GM19193 (cell line): ENCODE data around the gene ZHX3.

Experiments
- POLR2A ChIP-seq: IDR thresholded peaks from 4 replicates; pipeline ENCODE4 v1.6.1; 2011; ENCODE audit not compliant: insufficient read depth, insufficient read length; ENCODE audit errors: extremely low read depth

Gene ZHX3

DNA sequence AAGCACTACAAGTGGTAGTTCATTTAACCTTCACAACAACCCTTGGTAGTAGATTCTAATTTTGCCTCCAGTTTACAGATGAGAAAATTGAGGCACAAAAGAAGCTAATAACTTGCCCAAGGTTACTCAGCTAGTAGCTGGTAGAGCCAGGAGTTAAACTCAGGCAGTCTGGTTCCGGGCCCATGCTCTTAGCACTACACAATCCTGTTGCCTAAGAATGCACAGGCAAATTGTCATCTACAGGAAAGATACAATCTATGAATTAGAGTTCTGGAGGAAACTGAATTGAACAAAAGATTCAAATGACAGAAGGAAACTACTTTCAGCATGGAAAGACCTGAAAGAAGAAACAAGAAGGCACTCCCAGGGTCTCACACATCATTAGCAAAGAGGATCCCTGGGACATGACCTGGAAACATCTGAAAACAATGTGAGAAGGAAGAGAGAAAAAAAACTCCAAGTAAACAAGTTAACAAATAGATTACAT, 56.8 kb downstream of the ZHX3 start:
- no peak for TF ChIP-seq POLR2A

DNA sequence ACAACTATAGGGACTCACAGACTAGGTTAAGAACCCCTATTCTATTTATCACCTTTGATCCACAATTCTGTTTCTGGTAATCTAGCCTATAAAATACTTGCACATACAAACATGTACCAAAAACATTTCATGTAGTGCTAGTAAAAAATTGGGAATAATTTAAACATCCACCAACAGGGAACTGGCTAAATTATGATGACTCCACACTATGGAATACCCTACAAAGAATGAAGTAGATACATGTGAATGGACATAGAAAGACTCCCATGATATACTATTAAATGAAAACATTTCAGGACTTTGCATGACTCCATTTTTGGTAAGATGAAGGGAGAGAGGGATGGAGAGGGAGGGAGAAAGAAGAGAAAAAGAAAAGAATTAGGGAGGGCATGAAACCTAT, 58.2 kb downstream of the ZHX3 start:
- TF ChIP-seq POLR2A, result no peak

DNA sequence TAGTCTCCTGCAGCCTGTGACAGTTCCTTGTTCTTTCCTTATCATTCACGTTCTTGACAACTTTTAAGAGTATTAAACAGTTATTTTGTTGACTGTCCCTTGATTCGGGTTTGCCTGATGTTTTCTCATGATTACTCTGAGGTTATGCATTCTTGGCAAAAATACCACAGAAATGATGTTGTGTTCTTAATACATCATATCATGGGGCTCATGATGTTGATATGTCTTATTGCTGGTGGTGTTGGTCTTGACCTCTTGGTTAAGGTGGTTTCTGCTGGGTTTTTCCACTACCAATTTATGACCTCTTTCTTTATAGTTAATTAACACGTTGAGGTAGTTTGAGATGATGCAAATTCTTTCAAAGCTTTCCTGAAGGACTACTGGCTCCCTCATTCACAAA, 59.1 kb downstream of the ZHX3 start:
- TF ChIP-seq POLR2A, result no peak

DNA sequence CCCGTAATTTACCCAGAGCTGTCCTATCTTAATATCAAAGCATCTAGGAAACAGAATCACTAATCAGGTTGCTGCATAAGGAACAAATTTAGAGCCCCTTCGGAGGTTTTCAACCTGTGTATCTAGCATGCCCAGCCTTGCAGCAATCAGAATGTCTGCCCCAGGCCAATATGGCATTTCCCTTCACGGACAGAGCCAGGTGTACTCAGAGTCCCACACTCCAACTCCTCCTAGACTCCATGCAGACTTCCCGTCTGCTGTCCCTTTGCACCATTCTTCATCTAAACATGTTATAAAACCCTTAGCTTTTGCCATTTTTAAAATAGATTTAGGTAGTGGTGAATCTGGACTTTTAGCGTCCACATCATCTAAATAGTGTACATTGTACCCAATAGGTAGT, 61.0 kb downstream of the ZHX3 start:
- TF ChIP-seq POLR2A, result no peak

DNA sequence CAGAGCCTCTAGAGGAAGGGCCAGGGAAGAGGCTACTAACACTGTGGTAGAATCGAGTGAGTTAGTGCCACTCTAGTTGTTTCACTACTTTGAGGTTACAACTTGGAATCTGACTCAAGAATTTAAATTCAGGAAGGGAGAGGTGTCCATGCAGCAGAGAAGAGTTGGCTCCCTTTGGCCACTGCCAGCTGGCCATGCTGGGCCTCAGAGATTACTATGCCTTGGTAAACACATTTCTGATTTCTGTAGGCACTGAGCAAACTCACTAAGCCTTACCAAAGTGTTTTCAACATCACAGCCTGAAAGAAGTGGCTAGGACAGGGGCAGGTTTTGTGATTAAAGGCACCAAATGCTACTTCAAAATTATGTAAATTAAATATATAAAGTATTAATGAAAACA, 61.9 kb downstream of the ZHX3 start:
- TF ChIP-seq POLR2A, result no peak

DNA sequence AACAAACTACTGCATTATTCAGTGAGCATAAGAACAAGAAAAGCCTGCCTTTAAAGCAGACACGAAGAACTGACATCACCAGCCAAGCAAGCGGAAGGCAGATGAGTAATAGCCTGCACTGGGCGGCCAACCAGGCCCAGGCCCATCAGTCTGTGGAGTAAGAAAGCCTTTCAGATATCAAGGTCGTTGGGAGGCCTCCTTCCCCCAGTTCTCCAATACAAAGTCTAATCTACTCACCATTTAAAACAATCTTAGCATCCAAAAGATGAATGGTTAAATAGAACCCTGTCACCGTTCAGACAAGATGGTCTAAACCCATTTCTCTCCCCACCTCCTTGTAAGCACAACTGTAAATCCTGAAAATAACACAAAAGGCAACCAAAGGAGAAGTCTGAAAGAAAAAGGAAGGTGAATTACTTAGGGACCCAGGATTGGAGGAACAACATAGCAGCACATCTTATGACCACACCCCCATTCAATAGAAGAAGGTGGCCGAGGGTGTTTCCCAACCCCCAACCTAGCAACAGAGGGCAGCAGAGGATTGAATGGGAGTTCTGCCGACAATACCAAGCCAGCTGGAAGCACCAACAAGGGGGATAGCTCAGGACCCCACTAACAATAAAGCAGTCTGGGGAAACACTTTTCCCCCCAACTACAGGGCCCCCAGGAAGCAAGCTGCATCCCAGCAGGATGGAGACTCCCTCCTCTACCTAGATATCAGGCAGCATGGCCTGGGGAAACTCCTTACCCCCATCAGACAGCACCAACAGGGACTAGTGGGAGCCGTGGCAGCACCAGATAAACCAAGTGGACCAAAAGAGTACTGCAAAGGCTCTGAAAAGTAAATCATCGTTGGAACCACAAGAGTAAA, 67.9 kb downstream of the ZHX3 start:
- no peak for TF ChIP-seq POLR2A

DNA sequence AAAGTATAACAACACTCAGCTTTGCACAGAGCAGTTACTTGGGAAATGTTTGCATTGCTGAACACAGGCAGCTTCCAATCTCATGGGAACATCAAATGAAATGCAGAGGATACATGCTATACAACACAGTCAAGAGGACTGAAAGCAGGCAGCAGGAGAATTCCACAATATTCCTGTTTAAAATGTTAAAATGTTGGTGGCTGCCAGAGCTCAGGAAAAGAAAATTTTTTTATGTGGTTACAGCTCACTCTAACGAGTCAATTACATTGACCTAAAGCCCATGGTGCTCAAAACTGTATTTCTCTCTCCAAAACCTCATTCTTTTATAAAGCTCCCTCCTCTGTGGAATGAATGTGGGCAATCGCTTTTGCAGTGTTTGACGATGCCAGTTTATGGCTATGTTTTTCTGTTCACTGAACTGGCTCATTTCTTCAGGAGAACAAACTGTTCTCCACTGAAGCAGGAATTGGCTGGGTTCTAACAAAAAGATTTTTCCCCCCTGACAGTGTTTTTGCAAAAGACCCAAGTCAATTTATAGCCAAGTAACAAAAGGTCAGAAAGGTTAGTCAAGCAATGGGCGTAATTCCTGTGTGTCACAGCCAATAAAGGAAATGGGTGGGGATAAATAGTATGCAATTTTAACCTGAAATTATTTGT, 69.0 kb downstream of the ZHX3 start:
- TF ChIP-seq POLR2A, result no peak

DNA sequence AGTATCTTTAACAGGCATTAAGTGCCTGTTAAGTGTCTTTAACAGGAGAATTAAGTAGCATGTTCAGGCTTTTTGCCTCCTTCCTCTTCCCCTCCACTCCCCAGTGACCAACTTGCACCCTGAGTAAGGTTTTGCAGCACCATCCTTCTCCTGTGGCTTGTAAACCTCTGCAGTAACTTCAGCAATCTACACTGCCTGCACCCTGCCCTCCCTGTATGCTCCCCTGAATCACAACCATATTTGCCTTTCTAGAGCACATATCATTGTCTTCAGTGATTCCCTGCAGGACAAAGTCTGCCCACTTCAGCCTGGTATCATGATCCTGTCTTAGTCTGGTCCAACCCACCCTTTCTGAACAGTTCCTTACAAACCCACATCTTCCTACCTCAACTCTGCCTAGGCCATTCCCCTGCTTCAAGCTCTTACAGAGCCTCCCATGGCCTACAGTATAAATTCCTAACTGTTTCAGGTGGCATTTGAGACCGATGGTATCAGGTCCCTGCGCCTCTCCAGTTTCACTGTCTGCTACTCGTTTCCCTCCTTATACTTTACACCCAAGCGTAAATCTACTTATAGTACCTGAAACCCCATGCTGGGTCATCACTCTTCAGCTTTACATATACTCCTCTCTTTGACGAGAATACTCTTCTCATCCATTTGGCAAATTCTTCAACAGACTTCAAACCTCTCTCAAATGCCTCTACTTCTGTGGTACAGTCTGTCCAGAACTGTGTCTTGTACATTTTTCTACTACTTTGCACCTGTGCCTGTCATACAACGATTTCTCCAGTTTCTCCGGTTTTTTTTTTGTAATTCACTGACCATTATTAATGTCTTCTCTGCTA, 69.8 kb downstream of the ZHX3 start:
- no peak for TF ChIP-seq POLR2A

DNA sequence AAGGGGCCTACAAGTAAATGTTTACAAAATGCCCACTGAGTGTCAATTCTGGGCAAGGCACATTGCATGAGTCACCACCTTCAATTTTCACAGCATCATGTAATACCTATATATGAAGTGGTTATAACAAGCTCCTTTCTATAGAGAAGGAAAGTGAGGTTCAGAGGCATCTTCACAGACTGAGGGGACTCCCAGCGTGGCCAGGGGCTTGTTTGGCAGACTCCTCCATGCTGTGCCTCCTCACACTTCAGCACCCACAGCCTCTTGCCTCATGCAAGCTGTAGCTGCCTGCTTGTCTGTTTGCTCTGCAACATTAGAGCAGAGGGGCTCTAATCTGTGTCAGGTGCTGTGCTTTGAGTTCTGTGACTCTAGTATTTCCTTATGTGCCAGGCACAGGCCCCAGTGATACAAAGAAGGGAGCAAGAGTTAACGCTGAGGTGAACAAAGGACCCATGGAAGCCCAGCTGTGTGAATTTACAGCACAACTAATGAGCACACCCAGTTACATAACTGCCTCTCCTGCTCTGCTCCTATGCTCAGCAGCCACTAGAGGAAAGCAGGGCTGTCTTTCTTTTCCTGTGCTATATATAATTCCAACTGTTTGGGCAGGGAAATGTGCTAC, 72.3 kb downstream of the ZHX3 start:
- no peak for TF ChIP-seq POLR2A

DNA sequence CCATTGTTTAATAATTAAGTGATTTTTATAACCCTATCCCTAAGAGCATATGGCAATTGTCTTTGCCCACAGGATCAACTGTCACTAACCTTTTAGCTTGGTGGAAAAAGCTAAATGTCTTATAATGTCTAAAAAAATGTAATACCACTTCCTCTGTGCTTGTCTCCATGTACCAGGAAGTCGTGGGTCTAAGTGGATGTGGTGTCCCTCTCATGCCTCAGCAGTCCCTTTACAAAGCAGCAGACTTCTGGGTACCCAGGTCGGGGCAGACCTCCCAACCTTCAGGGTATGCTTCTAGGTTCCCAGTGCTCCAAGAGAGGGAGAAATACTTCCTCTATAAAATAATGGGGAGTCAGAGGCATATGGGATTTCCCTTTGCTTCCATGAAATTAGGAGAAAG, 74.7 kb downstream of the ZHX3 start:
- TF ChIP-seq POLR2A, result no peak

DNA sequence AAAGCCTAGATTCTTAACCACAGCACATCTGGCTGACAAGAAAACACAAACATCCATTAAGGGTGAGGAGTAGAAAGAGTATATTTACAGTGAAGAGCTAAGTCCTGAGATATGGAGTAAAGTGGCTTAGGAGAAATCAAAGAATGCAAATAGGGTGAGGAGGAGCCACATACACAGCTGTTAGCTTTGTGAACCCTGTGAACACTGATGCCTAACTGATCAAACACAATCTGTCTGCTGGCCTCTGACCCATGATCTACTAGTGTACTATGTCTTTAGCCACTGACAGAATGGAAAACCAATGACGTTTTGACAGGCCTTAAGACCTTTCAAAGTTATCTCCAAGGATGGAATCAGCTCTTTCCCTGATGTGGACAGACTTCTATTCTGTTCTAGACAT, 75.2 kb downstream of the ZHX3 start:
- TF ChIP-seq POLR2A, result no peak

DNA sequence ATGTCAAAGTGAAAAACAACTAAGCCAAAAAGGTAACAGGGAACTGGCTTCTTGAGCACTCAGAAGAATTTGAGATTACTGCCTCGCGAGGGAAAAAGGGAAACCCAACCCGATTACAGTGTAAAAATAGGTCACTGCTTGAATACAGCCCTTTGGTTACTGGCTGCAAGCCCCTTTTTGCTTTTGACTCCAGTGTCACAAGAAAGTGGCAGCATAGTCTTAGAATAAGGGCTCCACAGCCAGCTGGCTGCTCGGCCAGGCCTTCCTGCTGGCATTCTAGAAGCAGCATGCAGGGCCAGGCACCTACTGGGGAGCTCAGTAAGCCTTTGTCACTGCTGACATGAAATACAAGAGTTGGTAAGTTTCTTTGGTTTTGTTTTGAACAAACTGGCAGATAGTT, 83.0 kb downstream of the ZHX3 start:
- TF ChIP-seq POLR2A, result no peak

DNA sequence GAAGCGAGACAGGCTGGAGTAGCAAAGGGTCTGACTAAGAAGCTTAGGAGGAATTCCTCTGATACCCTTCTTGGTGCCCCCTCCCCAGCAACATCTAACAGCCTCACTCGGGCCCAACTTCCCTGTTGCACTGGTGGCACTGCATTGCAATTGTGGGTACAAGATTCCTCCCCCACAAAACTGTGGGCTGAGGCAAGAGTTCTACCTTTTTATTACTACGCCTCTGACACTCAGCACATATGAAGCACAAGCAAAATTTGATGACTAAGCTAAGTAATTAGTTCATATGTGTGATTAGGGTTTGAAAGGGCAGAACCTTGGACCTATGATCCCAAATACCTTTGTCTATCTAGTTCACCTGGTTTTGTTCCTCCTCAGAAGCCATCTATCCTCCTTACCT, 83.5 kb downstream of the ZHX3 start:
- TF ChIP-seq POLR2A, result no peak

DNA sequence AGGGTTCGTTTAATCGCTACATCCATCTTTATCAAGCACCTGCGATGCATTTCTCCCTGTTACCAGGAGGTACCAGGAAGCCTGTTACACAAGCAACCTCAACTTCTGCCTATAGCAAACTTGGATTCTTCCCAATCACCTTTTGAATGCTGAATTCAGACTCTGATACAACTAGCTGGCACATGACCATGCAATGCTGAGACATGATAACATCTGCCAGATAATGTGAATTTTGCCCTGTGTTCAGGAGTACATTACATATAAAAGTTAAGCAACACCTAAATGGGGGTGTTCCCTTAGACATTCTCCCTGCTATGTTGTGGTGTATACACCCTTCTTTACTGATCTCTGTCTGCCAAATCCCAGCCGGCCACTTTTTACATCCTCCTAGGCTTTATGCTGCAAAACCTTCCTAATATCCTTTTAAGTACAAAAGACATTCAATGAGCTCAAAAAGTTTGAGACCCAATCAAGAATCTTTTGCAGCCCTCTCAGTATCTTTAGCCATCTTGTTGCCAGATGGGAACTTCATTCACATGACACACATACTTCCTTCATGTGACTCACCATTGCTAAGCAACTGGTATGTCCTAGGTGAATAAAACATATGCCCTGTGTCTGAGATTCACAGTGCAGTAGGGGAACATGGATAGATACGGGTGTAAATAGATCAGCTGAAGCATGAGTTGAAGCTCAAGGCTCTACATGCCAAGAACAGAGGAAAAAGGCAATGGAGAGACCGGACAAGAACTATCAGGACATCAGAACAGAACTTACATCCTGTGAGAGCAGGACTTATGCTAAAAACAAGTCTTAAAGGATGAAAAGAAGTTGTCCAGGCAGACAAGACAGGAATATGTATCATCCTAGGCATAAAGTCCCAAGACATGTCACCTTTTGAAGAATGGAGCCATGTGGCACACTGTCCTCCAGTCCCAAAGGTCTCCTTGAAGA, 84.3 kb downstream of the ZHX3 start:
- no peak for TF ChIP-seq POLR2A
